Measurements from ENCODE around the gene NHLRC2.

Gene NHLRC2

DNA sequence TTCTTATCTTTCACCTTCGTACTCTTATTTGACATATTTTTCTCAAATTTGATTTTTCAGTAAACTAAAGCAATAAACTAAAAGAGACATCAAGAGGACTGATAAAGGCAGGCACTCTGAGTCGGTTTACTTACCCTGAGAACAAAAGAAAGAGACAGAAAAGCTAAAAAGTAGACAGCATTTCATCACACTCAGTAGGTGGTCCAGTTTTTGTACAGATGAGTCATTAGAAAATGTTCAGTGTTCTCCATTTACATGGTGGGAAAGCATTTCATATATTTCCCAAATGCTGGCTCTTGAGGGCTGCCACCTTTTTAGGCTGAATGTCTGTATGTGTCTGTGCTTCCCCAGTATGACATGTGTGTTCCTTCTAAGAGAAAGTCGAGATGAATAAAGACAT is 52.7 kb downstream of the NHLRC2 start:
- Mint-ChIP-seq H3K4me3 (no peak overlapping the region), H3K4me1 (no peaks in the 10 kb centered on the region), H3K9me3 (no peaks in the 10 kb centered on the region), H3K27ac (no peak overlapping the region), H3K36me3 (ENCODE audit: low read depth) (peaks cover 43% of the 10 kb centered on the region), H3K27me3 (ENCODE audit: low read depth) (no peaks in the 10 kb centered on the region)
- TF ChIP-seq, protein P1, sequence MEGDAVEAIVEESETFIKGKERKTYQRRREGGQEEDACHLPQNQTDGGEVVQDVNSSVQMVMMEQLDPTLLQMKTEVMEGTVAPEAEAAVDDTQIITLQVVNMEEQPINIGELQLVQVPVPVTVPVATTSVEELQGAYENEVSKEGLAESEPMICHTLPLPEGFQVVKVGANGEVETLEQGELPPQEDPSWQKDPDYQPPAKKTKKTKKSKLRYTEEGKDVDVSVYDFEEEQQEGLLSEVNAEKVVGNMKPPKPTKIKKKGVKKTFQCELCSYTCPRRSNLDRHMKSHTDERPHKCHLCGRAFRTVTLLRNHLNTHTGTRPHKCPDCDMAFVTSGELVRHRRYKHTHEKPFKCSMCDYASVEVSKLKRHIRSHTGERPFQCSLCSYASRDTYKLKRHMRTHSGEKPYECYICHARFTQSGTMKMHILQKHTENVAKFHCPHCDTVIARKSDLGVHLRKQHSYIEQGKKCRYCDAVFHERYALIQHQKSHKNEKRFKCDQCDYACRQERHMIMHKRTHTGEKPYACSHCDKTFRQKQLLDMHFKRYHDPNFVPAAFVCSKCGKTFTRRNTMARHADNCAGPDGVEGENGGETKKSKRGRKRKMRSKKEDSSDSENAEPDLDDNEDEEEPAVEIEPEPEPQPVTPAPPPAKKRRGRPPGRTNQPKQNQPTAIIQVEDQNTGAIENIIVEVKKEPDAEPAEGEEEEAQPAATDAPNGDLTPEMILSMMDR (IDR thresholded peaks at IDR 0.05; ENCODE audit: unreplicated experiment in 3 of 3), result no peak

DNA sequence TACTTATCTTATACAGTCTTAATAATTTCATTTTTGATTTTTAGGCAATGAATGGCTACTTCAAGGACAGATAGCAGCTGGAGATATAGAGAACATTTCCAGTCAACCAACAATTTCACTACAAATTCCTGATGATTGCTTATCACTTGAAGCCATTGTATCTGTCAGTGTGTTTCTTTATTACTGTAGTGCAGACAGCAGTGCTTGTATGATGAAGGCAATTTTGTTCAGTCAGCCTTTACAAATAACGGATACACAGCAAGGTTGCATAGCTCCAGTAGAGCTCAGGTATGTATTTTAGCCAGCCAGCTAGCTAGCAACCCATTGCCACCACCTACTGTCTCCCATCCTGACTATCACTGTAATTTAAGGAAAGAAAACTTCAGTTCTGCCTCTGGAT is 53.8 kb downstream of the NHLRC2 start:
- TF ChIP-seq, protein P1 (IDR thresholded peaks at IDR 0.05; ENCODE audit: unreplicated experiment in 3 of 3), result no peak
- Mint-ChIP-seq H3K36me3 (ENCODE audit: low read depth) (peaks cover 44% of the 10 kb centered on the region), H3K27me3 (ENCODE audit: low read depth) (no peaks in the 10 kb centered on the region), H3K9me3 (no peaks in the 10 kb centered on the region), H3K4me3 (no peak overlapping the region), H3K4me1 (no peaks in the 10 kb centered on the region), H3K27ac (no peak overlapping the region)

DNA sequence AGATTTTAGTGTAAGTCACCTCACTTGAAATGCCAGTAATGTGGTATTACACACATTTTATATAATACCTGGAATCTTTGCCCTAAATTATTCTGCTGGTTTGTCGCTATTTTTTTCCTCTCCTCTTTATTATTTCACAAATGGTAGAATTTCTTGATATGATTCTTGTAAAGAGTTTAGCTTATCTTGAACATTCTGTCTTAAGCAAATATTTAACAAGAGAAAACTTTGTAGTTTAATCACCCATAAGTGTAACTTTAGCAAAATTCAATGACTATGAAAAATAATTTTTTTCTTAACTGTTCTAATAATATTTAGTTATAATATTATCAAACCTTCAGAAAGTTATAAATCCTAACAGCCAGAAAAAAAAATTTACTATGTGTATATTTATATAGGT is 56.7 kb downstream of the NHLRC2 start:
- TF ChIP-seq, protein P1 (IDR thresholded peaks at IDR 0.05; ENCODE audit: unreplicated experiment in 3 of 3), result no peak
- Mint-ChIP-seq H3K4me3 (no peak overlapping the region), H3K4me1 (no peaks in the 10 kb centered on the region), H3K27me3 (ENCODE audit: low read depth) (no peaks in the 10 kb centered on the region), H3K36me3 (ENCODE audit: low read depth) (peaks cover 24% of the 10 kb centered on the region), H3K9me3 (no peaks in the 10 kb centered on the region), H3K27ac (no peak overlapping the region)

DNA sequence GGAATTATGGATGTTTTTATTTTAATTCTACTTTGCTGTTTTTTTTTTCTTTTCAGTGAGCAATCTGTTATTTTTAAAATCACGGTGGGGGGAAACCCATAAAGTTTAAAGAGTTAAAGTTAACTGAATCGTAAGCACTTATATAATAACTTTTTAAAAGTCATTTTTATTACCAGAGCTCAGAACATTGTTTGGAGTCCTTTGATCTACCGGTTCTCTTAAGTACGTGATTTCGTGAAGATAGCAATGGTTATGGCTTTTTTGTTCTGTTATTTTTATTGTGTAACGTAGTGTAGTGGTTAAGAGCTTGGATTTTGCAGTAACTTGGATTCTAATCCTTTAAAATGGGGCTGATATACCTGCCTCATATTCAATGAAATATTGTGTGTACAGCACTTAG is 57.4 kb downstream of the NHLRC2 start:
- Mint-ChIP-seq H3K9me3 (no peaks in the 10 kb centered on the region), H3K27me3 (ENCODE audit: low read depth) (no peaks in the 10 kb centered on the region), H3K36me3 (ENCODE audit: low read depth) (peaks cover 24% of the 10 kb centered on the region), H3K4me1 (no peaks in the 10 kb centered on the region), H3K4me3 (no peak overlapping the region), H3K27ac (no peak overlapping the region)
- TF ChIP-seq, protein P1 (IDR thresholded peaks at IDR 0.05; ENCODE audit: unreplicated experiment in 3 of 3), result no peak

DNA sequence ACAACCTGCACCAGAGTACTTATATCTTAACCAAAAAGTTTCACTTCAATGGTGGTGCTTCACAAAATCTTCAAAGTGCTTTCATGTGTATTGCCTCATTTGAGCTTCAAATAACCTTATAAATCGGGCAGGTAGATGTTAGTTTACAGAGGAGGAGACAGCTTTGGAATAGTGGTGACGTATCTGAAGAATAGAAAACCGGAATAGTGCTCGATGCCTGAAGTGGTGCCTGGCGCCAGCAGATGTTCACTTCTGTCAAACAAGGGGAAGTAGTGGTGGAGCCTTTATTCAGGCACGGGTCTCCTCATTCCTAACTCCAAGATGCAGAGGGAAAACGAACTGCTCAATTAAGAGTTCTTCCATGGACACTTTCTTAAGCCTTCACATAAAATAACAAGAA is 58.1 kb downstream of the NHLRC2 start:
- no peaks in the 10 kb centered on the region for H3K9me3 Mint-ChIP-seq
- TF ChIP-seq, protein P1 (IDR thresholded peaks at IDR 0.05; ENCODE audit: unreplicated experiment in 3 of 3), result no peak
- H3K36me3 Mint-ChIP-seq (ENCODE audit: low read depth), result peaks cover 22% of the 10 kb centered on the region
- H3K4me1 Mint-ChIP-seq, result no peaks in the 10 kb centered on the region
- no peak overlapping the region for H3K27ac Mint-ChIP-seq
- no peak overlapping the region for H3K4me3 Mint-ChIP-seq
- H3K27me3 Mint-ChIP-seq (ENCODE audit: low read depth), result no peaks in the 10 kb centered on the region

DNA sequence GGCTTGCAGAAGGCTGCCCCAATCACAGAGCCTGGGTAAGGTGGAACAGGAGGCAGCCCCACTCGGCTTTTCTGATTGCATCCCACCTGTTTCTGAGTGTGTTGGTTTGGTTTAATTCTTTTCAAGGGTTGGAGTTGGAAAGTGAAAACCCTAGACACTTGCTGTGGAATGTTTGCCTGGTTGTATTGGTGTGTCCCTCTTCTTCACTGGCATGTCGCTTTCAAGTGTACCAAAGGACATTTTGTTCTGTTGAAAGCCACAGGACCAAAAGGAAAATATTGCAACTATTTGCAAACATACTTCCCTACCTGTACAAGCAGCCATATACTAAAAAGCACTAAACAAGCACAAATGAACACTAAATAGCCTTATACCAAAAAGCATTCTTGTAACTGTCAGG is 60.5 kb downstream of the NHLRC2 start:
- peaks cover 26% of the 10 kb centered on the region for H3K36me3 Mint-ChIP-seq (ENCODE audit: low read depth)
- no peaks in the 10 kb centered on the region for H3K27me3 Mint-ChIP-seq (ENCODE audit: low read depth)
- no peaks in the 10 kb centered on the region for H3K9me3 Mint-ChIP-seq
- H3K4me1 Mint-ChIP-seq, result no peaks in the 10 kb centered on the region
- no peak overlapping the region for H3K27ac Mint-ChIP-seq
- TF ChIP-seq, protein P1 (IDR thresholded peaks at IDR 0.05; ENCODE audit: unreplicated experiment in 3 of 3), result no peak
- no peak overlapping the region for H3K4me3 Mint-ChIP-seq
